ENCODE measurements around the gene ABAT. TPM values are rescaled to one million over a fixed set of nuclear protein-coding genes. Genes with fewer than 3 reads are reported as not detected.

Gene ABAT
- total RNA-seq, 2 experiments from 2014 or later: 2.0 to 6.7 TPM

GRCh38 chr16:8716592-8716991, 42.2 kb downstream of the ABAT start:
- no peaks in the 10 kb centered on the region for H3K79me2 ChIP-seq (ENCODE audit: insufficient read depth, low read depth, low read length)
- H3K4me2 ChIP-seq (ENCODE audit: low read length): no peak overlapping the region
- no peak overlapping the region for H3K4me3 ChIP-seq (ENCODE audit: low read depth, low read length, poor library complexity, severe bottlenecking)
- no peaks in the 10 kb centered on the region for H3K36me3 ChIP-seq (ENCODE audit: insufficient read depth, low read length)
- ChIA-PET CTCF (ENCODE audit: unreplicated experiment) (no interaction called here), POLR2A (no interaction called here)
- no peak for DNase-seq (ENCODE audit: low spot score)
- no peak overlapping the region for H3K27ac ChIP-seq (ENCODE audit: low read depth, low read length, poor library complexity, severe bottlenecking)
- TF ChIP-seq CTCF (conservative IDR thresholded peaks at IDR 0.05; ENCODE audit: low read length) (no peak), EZH2phosphoT487 (IDR thresholded peaks at IDR 0.05; ENCODE audit: borderline replicate concordance, low read depth, low read length) (no peak)
- no peaks in the 10 kb centered on the region for H3K9me2 ChIP-seq (ENCODE audit: insufficient read depth, low read length)
- no TSS peak for BruUV-seq (replicated peaks)
- H3K4me1 ChIP-seq (ENCODE audit: insufficient read depth, low read length, poor library complexity, severe bottlenecking): no peaks in the 10 kb centered on the region
- H3K9me3 ChIP-seq (ENCODE audit: low read length): 0 out of 2 replicates have a peak, but pooled peaks cover 5% of the 10 kb centered on the region
- H4K20me1 ChIP-seq (ENCODE audit: insufficient read depth, low read length): no peaks in the 10 kb centered on the region
- H2AFZ ChIP-seq (ENCODE audit: low read length): no peak overlapping the region
- intact Hi-C loops (cut with micrococcal nuclease; ENCODE audit: unreplicated experiment): no loop called here

GRCh38 chr16:8717469-8717868, 43.1 kb downstream of the ABAT start:
- POLR2A ChIA-PET: interaction anchor here (0.6 kb wide), 1 partner anchor 37 kb away, joined by 3 read pairs; no protein-coding TSS in a partner anchor
- Histone ChIP-seq H3K9me3 (ENCODE audit: low read length) (0 out of 2 replicates have a peak, but pooled peaks cover 5% of the 10 kb centered on the region), H3K36me3 (ENCODE audit: insufficient read depth, low read length) (no peaks in the 10 kb centered on the region), H3K27ac (ENCODE audit: low read depth, low read length, poor library complexity, severe bottlenecking) (no peak overlapping the region), H3K9me2 (ENCODE audit: insufficient read depth, low read length) (no peaks in the 10 kb centered on the region), H2AFZ (ENCODE audit: low read length) (no peak overlapping the region), H3K4me2 (ENCODE audit: low read length) (no peak overlapping the region), H3K79me2 (ENCODE audit: insufficient read depth, low read depth, low read length) (no peaks in the 10 kb centered on the region), H4K20me1 (ENCODE audit: insufficient read depth, low read length) (no peaks in the 10 kb centered on the region), H3K4me1 (ENCODE audit: insufficient read depth, low read length, poor library complexity, severe bottlenecking) (no peaks in the 10 kb centered on the region), H3K4me3 (ENCODE audit: low read depth, low read length, poor library complexity, severe bottlenecking) (no peak overlapping the region)
- intact Hi-C loops (cut with micrococcal nuclease; ENCODE audit: unreplicated experiment): no loop called here
- DNase-seq (ENCODE audit: low spot score): no peak
- no TSS peak for BruUV-seq (replicated peaks)
- no peak for TF ChIP-seq CTCF (conservative IDR thresholded peaks at IDR 0.05; ENCODE audit: low read length)
- no peak for TF ChIP-seq EZH2phosphoT487 (IDR thresholded peaks at IDR 0.05; ENCODE audit: borderline replicate concordance, low read depth, low read length)
- CTCF ChIA-PET (ENCODE audit: unreplicated experiment): no interaction called here

GRCh38 chr16:8717892-8718415, 43.5 kb downstream of the ABAT start:
- Histone ChIP-seq H3K79me2 (ENCODE audit: insufficient read depth, low read depth, low read length) (no peaks in the 10 kb centered on the region), H2AFZ (ENCODE audit: low read length) (no peak overlapping the region), H3K4me2 (ENCODE audit: low read length) (no peak overlapping the region), H3K36me3 (ENCODE audit: insufficient read depth, low read length) (no peaks in the 10 kb centered on the region), H4K20me1 (ENCODE audit: insufficient read depth, low read length) (no peaks in the 10 kb centered on the region), H3K4me1 (ENCODE audit: insufficient read depth, low read length, poor library complexity, severe bottlenecking) (no peaks in the 10 kb centered on the region), H3K27ac (ENCODE audit: low read depth, low read length, poor library complexity, severe bottlenecking) (no peak overlapping the region), H3K4me3 (ENCODE audit: low read depth, low read length, poor library complexity, severe bottlenecking) (no peak overlapping the region), H3K9me2 (ENCODE audit: insufficient read depth, low read length) (no peaks in the 10 kb centered on the region), H3K9me3 (ENCODE audit: low read length) (0 out of 2 replicates have a peak, but pooled peaks cover 5% of the 10 kb centered on the region)
- POLR2A ChIA-PET: interaction anchor here (0.6 kb wide), 1 partner anchor 37 kb away, joined by 3 read pairs; no protein-coding TSS in a partner anchor
- CTCF ChIA-PET (ENCODE audit: unreplicated experiment): no interaction called here
- DNase-seq (ENCODE audit: low spot score): no peak
- TF ChIP-seq EZH2phosphoT487 (IDR thresholded peaks at IDR 0.05; ENCODE audit: borderline replicate concordance, low read depth, low read length) (no peak), CTCF (conservative IDR thresholded peaks at IDR 0.05; ENCODE audit: low read length) (no peak)
- intact Hi-C loops (cut with micrococcal nuclease; ENCODE audit: unreplicated experiment): no loop called here
- no TSS peak for BruUV-seq (replicated peaks)

Measured in OCI-LY7 (cell line).